H1 (cell line): Measurements from ENCODE around the gene THBS3. TPM values are rescaled to one million over a fixed set of nuclear protein-coding genes. Genes with fewer than 3 reads are reported as not detected.
"Not testable (repeated sequence)": the region's sequence is repeated elsewhere in the genome, so short reads cannot be mapped to it uniquely, and the experiment has no call there.

ENCODE experiments used
- CTCF ChIA-PET: fragments of 300-600 bp; sonication (Branson Sonifier 250); formaldehyde crosslinking; loops from one replicate; lab custom pipeline; 2021; ENCODE audit not compliant: partially characterized antibody; lab: Charles Lee
- POLR2A ChIA-PET: fragments of 300-600 bp; sonication (Branson Sonifier 250); formaldehyde crosslinking; loops from one replicate; lab custom pipeline; 2021; ENCODE audit warnings: inconsistent platforms; ENCODE audit not compliant: partially characterized antibody; lab: Charles Lee
- DNase-seq, 2 experiments: peaks; one replicate each; pipeline versions ENCODE4 v3.0.0 to v3.0.0-alpha.2; 2010 to 2022; ENCODE audit warnings: low spot score in 2 of 2, low read depth in 1 of 2, mixed read lengths in 1 of 2
- FAIRE-seq: peaks from 2 replicates; lab custom pipeline; 2011; peaks lifted over from hg19 to GRCh38; lab: Jason Lieb, UNC
- H2AFZ ChIP-seq: 2 replicates; pipeline ENCODE4 v1.8.1; 2012; ENCODE audit warnings: low read length, inconsistent platforms
- H2AK5ac ChIP-seq: 2 replicates; pipeline ENCODE4 v1.6.1; 2013; ENCODE audit warnings: low read depth, low read length
- H2BK120ac ChIP-seq: replicated peaks from 2 replicates; pipeline ENCODE3; 2013; ENCODE audit warnings: low read depth, low read length, inconsistent platforms
- H2BK12ac ChIP-seq: 2 replicates; pipeline ENCODE4 v1.6.1; 2013; ENCODE audit warnings: low read depth, low read length
- H2BK15ac ChIP-seq: 2 replicates; pipeline ENCODE4 v1.6.1; 2013; ENCODE audit warnings: low read length
- H2BK20ac ChIP-seq: 2 replicates; pipeline ENCODE4 v1.6.1; 2013; ENCODE audit warnings: low read length
- H2BK5ac ChIP-seq: 2 replicates; pipeline ENCODE4 v1.6.1; 2013; ENCODE audit warnings: low read depth, low read length
- H3K14ac ChIP-seq: 2 replicates; pipeline ENCODE4 v1.6.1; 2013; ENCODE audit warnings: inconsistent platforms; ENCODE audit not compliant: insufficient read length
- H3K18ac ChIP-seq: 2 replicates; pipeline ENCODE4 v1.6.1; 2013; ENCODE audit warnings: low read length; ENCODE audit errors: extremely low read depth
- H3K23ac ChIP-seq: 2 replicates; pipeline ENCODE4 v1.6.1; 2013; ENCODE audit warnings: inconsistent platforms; ENCODE audit not compliant: insufficient read length
- H3K23me2 ChIP-seq: 2 replicates; pipeline ENCODE4 v1.6.1; 2013; ENCODE audit warnings: low read depth, low read length
- H3K27ac ChIP-seq: 2 replicates; pipeline ENCODE4 v1.6.1; 2011; ENCODE audit warnings: low read depth, low read length, inconsistent platforms
- H3K27me3 ChIP-seq, 4 experiments: replicated peaks in 1 of 4; 1 replicate in 1 of 4; 2 replicates in 3 of 4; pipeline versions ENCODE4 v1.6.1 to v1.8.1; 2011 to 2013; ENCODE audit warnings: low read length in 3 of 4, mild to moderate bottlenecking in 3 of 4, inconsistent platforms in 2 of 4, mixed read lengths in 2 of 4, moderate library complexity in 1 of 4; ENCODE audit not compliant: control insufficient read depth in 3 of 4, insufficient read depth in 3 of 4; ENCODE audit errors: extremely low read depth in 1 of 4
- H3K36me3 ChIP-seq, 4 experiments: 2 replicates each; pipeline versions ENCODE4 v1.6.1 to v1.8.1; 2011 to 2013; ENCODE audit warnings: mild to moderate bottlenecking in 4 of 4, low read length in 3 of 4, moderate library complexity in 2 of 4, control low read depth in 1 of 4, inconsistent platforms in 1 of 4; ENCODE audit not compliant: insufficient read depth in 4 of 4, control insufficient read depth in 2 of 4
- H3K4ac ChIP-seq: replicated peaks from 2 replicates; pipeline ENCODE3; 2013; ENCODE audit warnings: low read length, low read depth, mixed read lengths, inconsistent platforms; ENCODE audit not compliant: insufficient read length
- H3K4me1 ChIP-seq, 4 experiments: replicated peaks in 1 of 4; 1 replicate in 1 of 4; 2 replicates in 3 of 4; pipeline versions ENCODE4 v1.6.1 to v1.8.1; 2011 to 2013; ENCODE audit warnings: low read length in 3 of 4, inconsistent platforms in 2 of 4, mixed read lengths in 1 of 4; ENCODE audit not compliant: insufficient read depth in 4 of 4, control insufficient read depth in 3 of 4
- H3K4me2 ChIP-seq, 2 experiments: 2 replicates each; pipeline versions ENCODE4 v1.6.1 to v1.8.1; 2011 to 2013; ENCODE audit warnings: low read depth in 2 of 2, low read length in 2 of 2, control low read depth in 1 of 2, inconsistent platforms in 1 of 2, mild to moderate bottlenecking in 1 of 2; ENCODE audit not compliant: insufficient read depth in 1 of 2
- H3K4me3 ChIP-seq, 4 experiments: fragments of 200-600, 300-600 bp in 1 of 4; sonication (generic), shearing (Covaris generic), sonication (Bioruptor Twin) in 1 of 4; 2 replicates each; pipeline versions ENCODE4 v1.5.1 to v1.8.1; 2011 to 2016; ENCODE audit warnings: low read length in 4 of 4, low read depth in 3 of 4, control low read depth in 2 of 4, inconsistent platforms in 2 of 4, mild to moderate bottlenecking in 2 of 4, mixed read lengths in 1 of 4, moderate library complexity in 1 of 4; ENCODE audit not compliant: insufficient read depth in 2 of 4; ENCODE audit errors: extremely low read depth in 1 of 4
- H3K56ac ChIP-seq: replicated peaks from 2 replicates; pipeline ENCODE3; 2013; ENCODE audit warnings: low read depth, mild to moderate bottlenecking, mixed read lengths, low read length, inconsistent platforms; ENCODE audit not compliant: insufficient read length
- H3K79me1 ChIP-seq: 2 replicates; pipeline ENCODE4 v1.6.1; 2013; ENCODE audit warnings: low read depth, low read length, control low read depth
- H3K79me2 ChIP-seq, 2 experiments: 2 replicates each; pipeline versions ENCODE4 v1.6.1 to v1.8.1; 2012 to 2013; ENCODE audit warnings: low read length in 2 of 2, mild to moderate bottlenecking in 2 of 2, inconsistent platforms in 1 of 2; ENCODE audit not compliant: insufficient read depth in 2 of 2, control insufficient read depth in 1 of 2
- H3K9ac ChIP-seq, 4 experiments: replicated peaks in 1 of 4; 1 replicate in 1 of 4; 2 replicates in 3 of 4; pipeline versions ENCODE4 v1.6.1 to v1.8.1; 2011 to 2013; ENCODE audit warnings: low read depth in 3 of 4, low read length in 3 of 4, control low read depth in 2 of 4, mild to moderate bottlenecking in 2 of 4, moderate library complexity in 2 of 4, inconsistent platforms in 1 of 4; ENCODE audit errors: extremely low read depth in 1 of 4
- H3K9me3 ChIP-seq, 2 experiments: 2 replicates each; pipeline versions ENCODE4 v1.6.1 to v1.8.1; 2012 to 2013; ENCODE audit warnings: mild to moderate bottlenecking in 2 of 2, moderate library complexity in 2 of 2, control low read depth in 1 of 2, inconsistent platforms in 1 of 2, low read depth in 1 of 2, low read length in 1 of 2, mixed read lengths in 1 of 2; ENCODE audit not compliant: insufficient read depth in 2 of 2
- H4K20me1 ChIP-seq, 2 experiments: replicated peaks in 1 of 2; 2 replicates each; pipeline versions ENCODE3 to v1.8.1; 2011 to 2013; ENCODE audit warnings: inconsistent platforms in 2 of 2, low read length in 2 of 2, mild to moderate bottlenecking in 1 of 2; ENCODE audit not compliant: insufficient read depth in 2 of 2, control insufficient read depth in 1 of 2
- H4K5ac ChIP-seq: 2 replicates; pipeline ENCODE4 v1.6.1; 2013; ENCODE audit warnings: low read length, low read depth, mixed read lengths, inconsistent platforms; ENCODE audit not compliant: insufficient read length
- H4K8ac ChIP-seq: 2 replicates; pipeline ENCODE4 v1.8.0; 2013; ENCODE audit warnings: mild to moderate bottlenecking, moderate library complexity, low read length, inconsistent platforms; ENCODE audit not compliant: insufficient read depth; ENCODE audit errors: extremely low read depth
- H4K91ac ChIP-seq: replicated peaks from 2 replicates; pipeline ENCODE3; 2013; ENCODE audit warnings: low read length, mixed read lengths, inconsistent platforms; ENCODE audit not compliant: insufficient read length
- WGBS, 2 experiments: shearing (Covaris generic) in 1 of 2; methylation state at CpG; one replicate each; pipeline versions ENCODE4 v1.1.6 to v1.1.7; 2013 to 2015; ENCODE audit warnings: low lambda C conversion rate in 2 of 2, mixed read lengths in 2 of 2, inconsistent platforms in 1 of 2, low coverage in 1 of 2, missing lambda C conversion rate in 1 of 2; ENCODE audit not compliant: insufficient replicate concordance in 2 of 2, insufficient coverage in 1 of 2, insufficient read length in 1 of 2; ENCODE audit errors: extremely low coverage in 1 of 2, missing lambda C conversion rate in 1 of 2; 5-methylcytosine and 5-hydroxymethylcytosine counted together
- polyA plus RNA-seq, 7 experiments: library from polyadenylated mRNA; depleted of rRNA in 3 of 7; stranded (reverse) in 5 of 7; unstranded in 2 of 7; fragments of >200 nt in 5 of 7; fragments of 200-250 nt in 2 of 7; gene quantifications; 1 replicate in 5 of 7; 2 replicates in 1 of 7; 4 replicates in 1 of 7; pipeline versions ENCODE4 v1.2.1 to v1.2.3, GENCODE V29; 2011 to 2013; ENCODE audit warnings: missing spikeins in 2 of 7, mixed read lengths in 2 of 7
- total RNA-seq: library from RNA; stranded (reverse); fragmentation: NEBNext Ultra II Directional; extraction: Animal tissue kit (Norgen Biotek cat#: 25700); gene quantifications from 2 replicates; pipeline ENCODE4 v1.2.1, GENCODE V29; 2021

Gene THBS3
- total and polyA plus RNA-seq, 2 of the 8 experiments (the other 6 are each of a cell fraction or from before 2014, with no cell fraction given) = 3.0 to 3.5 TPM

DNA sequence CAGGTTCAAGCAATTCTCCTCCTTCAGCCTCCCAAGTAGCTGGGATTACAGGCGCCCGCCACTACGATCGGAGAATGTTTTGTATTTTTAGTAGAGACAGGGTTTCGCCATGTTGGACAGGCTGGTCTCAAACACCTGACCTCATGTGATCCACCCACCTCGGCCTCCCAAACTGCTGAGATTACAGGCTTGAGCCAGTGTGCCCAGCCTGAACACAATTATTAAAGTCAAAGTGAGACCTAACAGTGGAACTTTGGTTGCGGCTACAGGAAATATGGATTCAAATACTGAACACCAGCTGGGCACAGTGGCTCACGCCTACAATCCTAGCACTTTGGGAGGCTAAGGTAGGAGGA, 17.7 kb upstream of the THBS3 start:
- ChIA-PET POLR2A (interaction anchor here (1.0 to 11.9 kb wide), 4 partner anchors 14 to 34 kb away, joined by 3 to 235 read pairs (median 26); partner anchors contain the start of genes MTX1 and THBS3), CTCF (interaction anchor here (0.6 to 7.2 kb wide), 6 partner anchors 18 to 51 kb away, joined by 3 to 62 read pairs (median 6); partner anchors contain the start of genes MTX1, THBS3 and TRIM46)
- not testable (repeated sequence) for H3K23ac ChIP-seq, H2BK120ac ChIP-seq, H3K79me2 ChIP-seq, H3K18ac ChIP-seq, H3K14ac ChIP-seq, FAIRE-seq, H2BK12ac ChIP-seq, DNase-seq, H3K23me2 ChIP-seq, H4K20me1 ChIP-seq, H4K5ac ChIP-seq, H2BK5ac ChIP-seq, H3K4me3 ChIP-seq, H3K56ac ChIP-seq, H3K36me3 ChIP-seq, H2BK15ac ChIP-seq, H3K79me1 ChIP-seq, H3K4ac ChIP-seq, H2AFZ ChIP-seq, H3K9ac ChIP-seq, H3K27ac ChIP-seq, H2BK20ac ChIP-seq, H3K27me3 ChIP-seq, H4K8ac ChIP-seq, H3K9me3 ChIP-seq, H4K91ac ChIP-seq
- Histone ChIP-seq H3K4me2 (peak overlapping the region; percentile 67 to 73; a peak in 2 of 4 replicates), H3K4me1 (peaks cover 0 to 14% (median 4%) of the 10 kb centered on the region in 4 experiments; a peak in 5 of 7 replicates), H2AK5ac (peak overlapping the region; percentile 45; the same call in 1 of the 2 replicates)
- 98% methylated on average over 8 of the region's 8 CpGs; no CpG with 5 or more reads in 1 of the 2 experiments for WGBS, 2 experiments
